H9 (cell line): Measurements from ENCODE around the gene SLC37A4. TPM values are rescaled to one million over a fixed set of nuclear protein-coding genes. Genes with fewer than 3 reads are reported as not detected.

Experiments
- DNase-seq: peaks from one replicate; pipeline ENCODE4 v3.0.0-alpha.2; 2017
- H2AFZ ChIP-seq: one replicate; pipeline ENCODE4 v1.6.1; 2013; ENCODE audit warnings: mild to moderate bottlenecking, low read length, control low read depth, moderate library complexity
- H2AK5ac ChIP-seq: 2 replicates; pipeline ENCODE4 v1.6.1; 2013; ENCODE audit warnings: low read length, control low read depth, mixed read lengths; ENCODE audit not compliant: insufficient read length
- H2BK120ac ChIP-seq: one replicate; pipeline ENCODE4 v1.6.1; 2013; ENCODE audit warnings: low read depth, mild to moderate bottlenecking, low read length, control low read depth, inconsistent platforms; ENCODE audit not compliant: poor library complexity, severe bottlenecking
- H2BK12ac ChIP-seq: 2 replicates; pipeline ENCODE4 v1.6.1; 2013; ENCODE audit warnings: low read length, control low read depth, mixed read lengths, low read depth; ENCODE audit not compliant: insufficient read length
- H2BK15ac ChIP-seq: 2 replicates; pipeline ENCODE4 v1.6.1; 2013; ENCODE audit warnings: low read depth, low read length, control low read depth
- H2BK20ac ChIP-seq: one replicate; pipeline ENCODE4 v1.6.1; 2013; ENCODE audit warnings: low read depth, mild to moderate bottlenecking, low read length, control low read depth, inconsistent platforms; ENCODE audit not compliant: poor library complexity, severe bottlenecking
- H2BK5ac ChIP-seq: 2 replicates; pipeline ENCODE4 v1.6.1; 2013; ENCODE audit warnings: low read length, control low read depth, mixed read lengths; ENCODE audit not compliant: insufficient read length
- H3K14ac ChIP-seq: 2 replicates; pipeline ENCODE4 v1.6.1; 2013; ENCODE audit warnings: low read length, control low read depth; ENCODE audit not compliant: insufficient read depth
- H3K18ac ChIP-seq: 2 replicates; pipeline ENCODE4 v1.6.1; 2013; ENCODE audit warnings: low read depth, mild to moderate bottlenecking, mixed read lengths, low read length, control low read depth; ENCODE audit not compliant: insufficient read length
- H3K23ac ChIP-seq: 2 replicates; pipeline ENCODE4 v1.6.1; 2013; ENCODE audit warnings: low read length, control low read depth, mixed read lengths, low read depth; ENCODE audit not compliant: insufficient read length
- H3K23me2 ChIP-seq: 2 replicates; pipeline ENCODE4 v1.6.1; 2013; ENCODE audit warnings: low read depth, mild to moderate bottlenecking, mixed read lengths, low read length, control low read depth; ENCODE audit not compliant: insufficient read length, poor library complexity, severe bottlenecking
- H3K27ac ChIP-seq: 2 replicates; pipeline ENCODE4 v1.5.1; 2013; ENCODE audit warnings: low read length, control low read depth, mixed read lengths, low read depth; ENCODE audit not compliant: insufficient read length
- H3K27me3 ChIP-seq: 2 replicates; pipeline ENCODE4 v1.6.1; 2013; ENCODE audit warnings: low read length, control low read depth, inconsistent platforms; ENCODE audit not compliant: insufficient read depth
- H3K4ac ChIP-seq: 2 replicates; pipeline ENCODE4 v1.6.1; 2013; ENCODE audit warnings: low read depth, mild to moderate bottlenecking, control low read depth, inconsistent platforms, low read length, moderate library complexity
- H3K4me1 ChIP-seq: 2 replicates; pipeline ENCODE4 v1.6.1; 2013; ENCODE audit warnings: low read length, control low read depth, inconsistent platforms; ENCODE audit not compliant: insufficient read depth
- H3K4me2 ChIP-seq: 2 replicates; pipeline ENCODE4 v1.6.1; 2013; ENCODE audit warnings: low read length, control low read depth, mixed read lengths; ENCODE audit not compliant: insufficient read length, insufficient read depth
- H3K56ac ChIP-seq: 2 replicates; pipeline ENCODE4 v1.6.1; 2013; ENCODE audit warnings: low read depth, mild to moderate bottlenecking, mixed read lengths, low read length, control low read depth; ENCODE audit not compliant: insufficient read length
- H3K79me1 ChIP-seq: 2 replicates; pipeline ENCODE4 v1.6.1; 2013; ENCODE audit warnings: low read depth, mild to moderate bottlenecking, moderate library complexity, low read length, control low read depth, inconsistent platforms; ENCODE audit not compliant: insufficient read depth, poor library complexity, severe bottlenecking
- H3K79me2 ChIP-seq: 2 replicates; pipeline ENCODE4 v1.6.1; 2013; ENCODE audit warnings: low read length, control low read depth, inconsistent platforms; ENCODE audit not compliant: insufficient read depth
- H3K9ac ChIP-seq: 2 replicates; pipeline ENCODE4 v1.6.1; 2013; ENCODE audit warnings: low read length, control low read depth, mixed read lengths; ENCODE audit not compliant: insufficient read length; ENCODE audit errors: extremely low read depth
- H3K9me3 ChIP-seq: one replicate; pipeline ENCODE4 v1.6.1; 2013; ENCODE audit warnings: low read depth, low read length, inconsistent platforms; ENCODE audit not compliant: control insufficient read depth
- H3T11ph ChIP-seq: one replicate; pipeline ENCODE4 v1.6.1; 2013; ENCODE audit warnings: mild to moderate bottlenecking, low read length, control low read depth, inconsistent platforms
- H4K20me1 ChIP-seq: one replicate; pipeline ENCODE4 v1.6.1; 2013; ENCODE audit not compliant: control insufficient read depth, insufficient read length, insufficient read depth
- H4K5ac ChIP-seq: 2 replicates; pipeline ENCODE4 v1.6.1; 2013; ENCODE audit warnings: low read depth, mild to moderate bottlenecking, mixed read lengths, low read length, control low read depth; ENCODE audit not compliant: insufficient read length
- H4K8ac ChIP-seq: replicated peaks from 2 replicates; pipeline ENCODE4 v1.6.1; 2013; ENCODE audit warnings: low read length, control low read depth, mixed read lengths, low read depth; ENCODE audit not compliant: insufficient read length
- H4K91ac ChIP-seq: 2 replicates; pipeline ENCODE4 v1.6.1; 2013; ENCODE audit warnings: low read depth, mild to moderate bottlenecking, moderate library complexity, mixed read lengths, low read length, control low read depth; ENCODE audit not compliant: insufficient read length
- H3K27ac Mint-ChIP-seq, 3 experiments: 2 replicates in 2 of 3; 3 replicates in 1 of 3; pipeline ENCODE4 v1.8.0; 2020 to 2021; ENCODE audit warnings: mixed read lengths in 3 of 3, mild to moderate bottlenecking in 1 of 3, moderate library complexity in 1 of 3
- H3K27me3 Mint-ChIP-seq: 2 replicates; pipeline ENCODE4 v1.8.0; 2021; ENCODE audit warnings: low read depth, mild to moderate bottlenecking, moderate library complexity, mixed read lengths
- H3K36me3 Mint-ChIP-seq, 3 experiments: 2 replicates in 2 of 3; 3 replicates in 1 of 3; pipeline ENCODE4 v1.8.0; 2020 to 2021; ENCODE audit warnings: low read depth in 3 of 3, mixed read lengths in 3 of 3; ENCODE audit not compliant: insufficient read depth in 1 of 3
- H3K4me1 Mint-ChIP-seq, 2 experiments: 2 replicates each; pipeline ENCODE4 v1.8.0; 2020; ENCODE audit warnings: mixed read lengths in 2 of 2
- H3K4me3 Mint-ChIP-seq, 2 experiments: 2 replicates in 1 of 2; 3 replicates in 1 of 2; pipeline ENCODE4 v1.8.0; 2020 to 2021; ENCODE audit warnings: mild to moderate bottlenecking in 2 of 2, mixed read lengths in 2 of 2, moderate library complexity in 1 of 2
- H3K9me3 Mint-ChIP-seq, 2 experiments: 2 replicates in 1 of 2; 3 replicates in 1 of 2; pipeline ENCODE4 v1.8.0; 2020; ENCODE audit warnings: mild to moderate bottlenecking in 2 of 2, mixed read lengths in 2 of 2, moderate library complexity in 1 of 2
- CTCF ChIP-seq: fragments of 200-600 bp; sonication (generic); conservative IDR thresholded peaks from 3 replicates; pipeline ENCODE4 v1.8.0; 2021; ENCODE audit warnings: antibody characterized with exemption, mild to moderate bottlenecking
- WGBS: extraction: QIAGEN DNeasy Blood & Tissue Kit; methylation state at CpG from one replicate; pipeline ENCODE4 v1.1.7; 2013; ENCODE audit warnings: missing lambda C conversion rate, low lambda C conversion rate, mixed read lengths; ENCODE audit not compliant: insufficient read length; ENCODE audit errors: extremely low coverage; 5-methylcytosine and 5-hydroxymethylcytosine counted together
- total RNA-seq: library from RNA; stranded (reverse); gene quantifications from 2 replicates; pipeline ENCODE4 v1.2.1, GENCODE V29; 2021

Gene SLC37A4
- total RNA-seq, 1 experiment from 2014 or later: 41.0 TPM

DNA sequence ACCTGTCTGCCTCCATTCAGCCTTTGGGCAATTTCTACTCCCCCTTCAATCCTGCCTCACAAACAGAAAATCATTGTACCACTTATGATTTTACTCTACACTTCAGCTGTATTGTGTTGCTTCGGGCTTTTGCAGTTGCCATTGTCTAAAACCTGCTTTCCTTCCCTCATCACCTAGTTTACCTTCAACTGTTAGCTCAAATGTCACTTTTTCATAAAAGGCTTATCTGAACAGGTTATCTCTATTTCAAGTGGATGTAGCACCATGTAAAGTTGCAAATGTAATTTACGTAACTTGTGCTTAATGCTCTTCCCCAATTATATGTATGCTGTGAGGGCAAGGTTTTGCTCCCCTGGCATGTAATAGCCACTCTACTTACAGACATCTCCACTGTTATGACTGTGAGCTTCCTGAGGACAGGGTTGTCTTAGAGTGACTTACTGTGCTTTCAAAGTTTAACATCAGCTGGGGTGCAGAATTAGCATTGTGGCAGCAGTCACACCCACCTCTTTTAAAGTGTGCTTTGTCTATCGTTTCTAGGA lies 18.0 kb downstream of the SLC37A4 start:
- peaks cover 2 to 11% of the 10 kb centered on the region in 2 experiments; a peak in 3 of 4 replicates for H3K4me1 Mint-ChIP-seq
- peaks cover 7% of the 10 kb centered on the region for H3K23me2 ChIP-seq
- no peaks in the 10 kb centered on the region for H3K9me3 Mint-ChIP-seq
- H3K4ac ChIP-seq: no peak overlapping the region
- DNase-seq: no peak
- no peak overlapping the region for H2AFZ ChIP-seq
- no peak overlapping the region for H2BK12ac ChIP-seq
- H2BK20ac ChIP-seq: no peak overlapping the region
- no peak overlapping the region for H3T11ph ChIP-seq
- no peaks in the 10 kb centered on the region for H3K4me1 ChIP-seq
- no CpG with 5 or more reads among the region's 3 CpGs for WGBS
- no peak overlapping the region for H3K9ac ChIP-seq
- no peak overlapping the region for H2BK15ac ChIP-seq
- no peaks in the 10 kb centered on the region for H4K20me1 ChIP-seq
- H3K27me3 ChIP-seq: no peaks in the 10 kb centered on the region
- H3K18ac ChIP-seq: no peak overlapping the region
- H3K36me3 Mint-ChIP-seq: peaks cover 60 to 93% (median 79%) of the 10 kb centered on the region in 3 experiments
- H3K14ac ChIP-seq: no peak overlapping the region
- no peak overlapping the region for H2AK5ac ChIP-seq
- H3K79me1 ChIP-seq: peaks cover 2% of the 10 kb centered on the region
- no peak for TF ChIP-seq CTCF
- H3K27me3 Mint-ChIP-seq: no peaks in the 10 kb centered on the region; the same call in 1 of the 2 replicates
- no peak overlapping the region for H4K8ac ChIP-seq
- H2BK120ac ChIP-seq: no peak overlapping the region
- no peak overlapping the region for H2BK5ac ChIP-seq
- H3K56ac ChIP-seq: no peak overlapping the region
- no peak overlapping the region for H4K91ac ChIP-seq
- no peaks in the 10 kb centered on the region for H3K9me3 ChIP-seq
- no peak overlapping the region for H3K23ac ChIP-seq
- peak overlapping the region in 1 of 3 experiments; percentile 74; a peak in 3 of 7 replicates for H3K27ac Mint-ChIP-seq
- H3K4me2 ChIP-seq: no peak overlapping the region
- H4K5ac ChIP-seq: no peak overlapping the region
- no peak overlapping the region for H3K4me3 Mint-ChIP-seq
- peaks cover 7% of the 10 kb centered on the region; the same call in 1 of the 2 replicates for H3K79me2 ChIP-seq
- no peak overlapping the region for H3K27ac ChIP-seq
